Keratinocyte (primary cell): ENCODE data around the gene SHROOM1. TPM values are rescaled to one million over a fixed set of nuclear protein-coding genes. Genes with fewer than 3 reads are reported as not detected.

Experiments
- DNase-seq: peaks from one replicate; pipeline ENCODE4 v3.0.0-alpha.2; 2011; ENCODE audit warnings: low read depth, missing footprints, low spot score
- FAIRE-seq: peaks from 2 replicates; lab custom pipeline; 2011; peaks lifted over from hg19 to GRCh38; lab: Jason Lieb, UNC
- H2AFZ ChIP-seq: 2 replicates; pipeline ENCODE4 v1.6.0; 2012; ENCODE audit warnings: low read length, control low read depth, inconsistent platforms; ENCODE audit not compliant: control insufficient read depth
- H3K27ac ChIP-seq: 2 replicates; pipeline ENCODE4 v1.5.1; 2011; ENCODE audit warnings: low read length; ENCODE audit not compliant: control insufficient read depth, insufficient read depth
- H3K27me3 ChIP-seq: 3 replicates; pipeline ENCODE4 v1.6.0; 2011; ENCODE audit warnings: low read length; ENCODE audit not compliant: control insufficient read depth, insufficient read depth; ENCODE audit errors: extremely low read depth
- H3K36me3 ChIP-seq, 2 experiments: 2 replicates in 1 of 2; 3 replicates in 1 of 2; pipeline ENCODE4 v1.5.1; 2011; ENCODE audit warnings: low read length in 2 of 2, mild to moderate bottlenecking in 1 of 2; ENCODE audit not compliant: control insufficient read depth in 2 of 2, insufficient read depth in 2 of 2; ENCODE audit errors: extremely low read depth in 1 of 2
- H3K4me1 ChIP-seq: 3 replicates; pipeline ENCODE4 v1.5.1; 2011; ENCODE audit warnings: low read length; ENCODE audit not compliant: control insufficient read depth, insufficient read depth; ENCODE audit errors: extremely low read depth
- H3K4me2 ChIP-seq: 3 replicates; pipeline ENCODE4 v1.6.0; 2011; ENCODE audit warnings: low read depth, low read length; ENCODE audit not compliant: control insufficient read depth, insufficient read depth; ENCODE audit errors: extremely low read depth
- H3K4me3 ChIP-seq, 3 experiments: fragments of 200-600 bp in 1 of 3; sonication (generic) in 1 of 3; 2 replicates in 2 of 3; 3 replicates in 1 of 3; pipeline ENCODE4 v1.5.1; 2011 to 2016; ENCODE audit warnings: low read length in 3 of 3, mild to moderate bottlenecking in 3 of 3, control low read depth in 2 of 3, inconsistent platforms in 1 of 3, low read depth in 1 of 3, mixed read lengths in 1 of 3, mixed run types in 1 of 3, moderate library complexity in 1 of 3; ENCODE audit not compliant: control insufficient read depth in 2 of 3, insufficient read depth in 2 of 3; ENCODE audit errors: extremely low read depth in 1 of 3
- H3K79me2 ChIP-seq: 2 replicates; pipeline ENCODE4 v1.6.0; 2012; ENCODE audit warnings: low read length; ENCODE audit not compliant: control insufficient read depth, insufficient read depth
- H3K9ac ChIP-seq: 3 replicates; pipeline ENCODE4 v1.6.0; 2011; ENCODE audit warnings: low read length; ENCODE audit not compliant: control insufficient read depth, insufficient read depth; ENCODE audit errors: extremely low read depth
- H3K9me1 ChIP-seq: 3 replicates; pipeline ENCODE4 v1.6.0; 2011; ENCODE audit warnings: low read length; ENCODE audit not compliant: control insufficient read depth, insufficient read depth; ENCODE audit errors: extremely low read depth
- H3K9me3 ChIP-seq: 2 replicates; pipeline ENCODE4 v1.5.1; 2012; ENCODE audit warnings: low read depth, low read length; ENCODE audit not compliant: control insufficient read depth
- H4K20me1 ChIP-seq: 3 replicates; pipeline ENCODE4 v1.6.0; 2011; ENCODE audit warnings: low read length; ENCODE audit not compliant: control insufficient read depth, insufficient read depth; ENCODE audit errors: extremely low read depth
- CTCF ChIP-seq, 3 experiments: IDR thresholded peaks in 1 of 3; conservative IDR thresholded peaks in 1 of 3; optimal IDR thresholded peaks in 1 of 3; 2 replicates in 2 of 3; 3 replicates in 1 of 3; pipeline versions ENCODE3 to v1.5.1; 2011; ENCODE audit warnings: low read length in 3 of 3, mild to moderate bottlenecking in 3 of 3, moderate library complexity in 2 of 3, control low read depth in 1 of 3, inconsistent platforms in 1 of 3; ENCODE audit not compliant: insufficient read depth in 2 of 3; ENCODE audit errors: extremely low read depth in 1 of 3
- EZH2 ChIP-seq: IDR thresholded peaks from one replicate; pipeline ENCODE4 v1.6.1; 2012; ENCODE audit warnings: inconsistent platforms, mild to moderate bottlenecking, low read length, moderate library complexity
- dilution Hi-C: fragments of 300-500 bp; cut with MboI; formaldehyde crosslinking; loops from one replicate; pipeline ENCODE4 v1.7.0; 2020; ENCODE audit warnings: low sequenced_read_pairs; ENCODE audit not compliant: extremely low pct_ligation_motif_present
- polyA plus RNA-seq, 5 experiments: library from polyadenylated mRNA; depleted of rRNA in 3 of 5; stranded (reverse) in 3 of 5; stranded (forward) in 1 of 5; unstranded in 1 of 5; fragments of >200 nt; gene quantifications; 1 replicate in 1 of 5; 2 replicates in 3 of 5; 3 replicates in 1 of 5; pipeline versions ENCODE4 v1.2.1 to v1.2.3, GENCODE V29; 2011 to 2012; ENCODE audit warnings: missing spikeins in 2 of 5, low read depth in 1 of 5, low replicate concordance in 1 of 5

SHROOM1 gene
- polyA plus RNA-seq, 1 donor (not counting 4 experiments of a cell fraction or from before 2014, with no cell fraction given), result 0.25 TPM

GRCh38 chr5:132872788-132873118, 42.3 kb upstream of the SHROOM1 start:
- Histone ChIP-seq H3K4me1 (peaks cover 1% of the 10 kb centered on the region), H3K4me2 (no peak overlapping the region), H3K4me3 (no peak overlapping the region), H3K79me2 (peaks cover 4% of the 10 kb centered on the region), H4K20me1 (peaks cover 2% of the 10 kb centered on the region), H3K36me3 (peaks cover 8 to 18% of the 10 kb centered on the region in 2 experiments), H3K27ac (no peak overlapping the region), H2AFZ (no peak overlapping the region), H3K9ac (no peak overlapping the region), H3K9me3 (no peaks in the 10 kb centered on the region), H3K9me1 (no peaks in the 10 kb centered on the region), H3K27me3 (no peaks in the 10 kb centered on the region)
- no peak for TF ChIP-seq EZH2
- no peak for TF ChIP-seq CTCF (optimal IDR thresholded peaks at IDR 0.05 in 1 of 3, IDR thresholded peaks at IDR 0.05 in 1 of 3, conservative IDR thresholded peaks at IDR 0.05 in 1 of 3; ENCODE audit: extremely low read depth in 1 of 3, insufficient read depth in 2 of 3, low read length in 3 of 3)
- FAIRE-seq (no peak), DNase-seq (no peak)
- dilution Hi-C loops, result no loop called here

GRCh38 chr5:132871459-132872284, 41.2 kb upstream of the SHROOM1 start:
- no peak for FAIRE-seq
- H4K20me1 ChIP-seq, result peaks cover 2% of the 10 kb centered on the region
- TF ChIP-seq CTCF (optimal IDR thresholded peaks at IDR 0.05 in 1 of 3, IDR thresholded peaks at IDR 0.05 in 1 of 3, conservative IDR thresholded peaks at IDR 0.05 in 1 of 3; ENCODE audit: extremely low read depth in 1 of 3, insufficient read depth in 2 of 3, low read length in 3 of 3) (no peak), EZH2 (no peak)

More at GRCh38 chr5:132871459-132872284, 41.2 kb upstream of the SHROOM1 start:
- Histone ChIP-seq H3K4me2 (no peak overlapping the region), H3K9ac (no peak overlapping the region), H3K9me1 (no peaks in the 10 kb centered on the region), H2AFZ (no peak overlapping the region), H3K79me2 (peaks cover 15% of the 10 kb centered on the region), H3K27ac (no peak overlapping the region), H3K4me3 (no peak overlapping the region), H3K36me3 (peaks cover 7 to 22% of the 10 kb centered on the region in 2 experiments), H3K4me1 (peaks cover 6% of the 10 kb centered on the region), H3K9me3 (no peaks in the 10 kb centered on the region), H3K27me3 (no peaks in the 10 kb centered on the region)
- DNase-seq, result no peak
- dilution Hi-C loops, result no loop called here
